PC-9 (cell line): ENCODE measurements around the gene BCKDHB.

Experiments
- EZH2 ChIP-seq: fragments of 200-600 bp; sonication (generic); IDR thresholded peaks from 2 replicates; pipeline ENCODE4 v1.8.0; 2017; ENCODE audit warnings: antibody characterized with exemption, low read depth
- TF ChIP-seq, protein P1 (sequence below): fragments of 200-600 bp; sonication (generic); conservative IDR thresholded peaks from 2 replicates; pipeline ENCODE4 v1.6.1; 2017; ENCODE audit warnings: mixed run types, antibody characterized with exemption, mild to moderate bottlenecking, moderate library complexity

DNA sequence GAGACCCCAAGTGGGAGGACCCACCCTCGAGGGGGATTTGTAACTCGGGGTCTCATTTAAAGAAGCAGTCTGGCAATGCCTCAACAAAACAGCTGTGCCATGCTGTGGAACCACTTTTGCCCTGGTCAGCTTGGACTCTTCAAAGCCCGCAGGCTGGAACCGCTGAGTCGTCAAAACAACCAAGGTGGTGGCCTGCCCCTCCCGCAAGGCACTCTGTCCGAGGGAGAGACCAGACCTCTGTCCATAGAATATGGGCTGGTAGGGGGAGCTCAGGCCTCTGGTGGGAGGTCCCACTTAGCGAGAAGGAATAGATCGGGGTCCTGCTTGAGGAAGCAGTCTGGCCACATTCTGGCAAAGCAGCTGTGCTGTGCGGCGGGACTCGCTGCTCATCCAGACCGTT lies 208.1 kb downstream of the BCKDHB start:
- TF ChIP-seq, protein P1, sequence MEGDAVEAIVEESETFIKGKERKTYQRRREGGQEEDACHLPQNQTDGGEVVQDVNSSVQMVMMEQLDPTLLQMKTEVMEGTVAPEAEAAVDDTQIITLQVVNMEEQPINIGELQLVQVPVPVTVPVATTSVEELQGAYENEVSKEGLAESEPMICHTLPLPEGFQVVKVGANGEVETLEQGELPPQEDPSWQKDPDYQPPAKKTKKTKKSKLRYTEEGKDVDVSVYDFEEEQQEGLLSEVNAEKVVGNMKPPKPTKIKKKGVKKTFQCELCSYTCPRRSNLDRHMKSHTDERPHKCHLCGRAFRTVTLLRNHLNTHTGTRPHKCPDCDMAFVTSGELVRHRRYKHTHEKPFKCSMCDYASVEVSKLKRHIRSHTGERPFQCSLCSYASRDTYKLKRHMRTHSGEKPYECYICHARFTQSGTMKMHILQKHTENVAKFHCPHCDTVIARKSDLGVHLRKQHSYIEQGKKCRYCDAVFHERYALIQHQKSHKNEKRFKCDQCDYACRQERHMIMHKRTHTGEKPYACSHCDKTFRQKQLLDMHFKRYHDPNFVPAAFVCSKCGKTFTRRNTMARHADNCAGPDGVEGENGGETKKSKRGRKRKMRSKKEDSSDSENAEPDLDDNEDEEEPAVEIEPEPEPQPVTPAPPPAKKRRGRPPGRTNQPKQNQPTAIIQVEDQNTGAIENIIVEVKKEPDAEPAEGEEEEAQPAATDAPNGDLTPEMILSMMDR: no peak
- TF ChIP-seq EZH2: no peak
